NT2/D1 (cell line): ENCODE results near the gene RREB1.
A peak's percentile ranks its signal among the peaks of the same experiment; 100 is the strongest.

ENCODE experiments used
- DNase-seq: peaks from one replicate; pipeline ENCODE4 v3.0.0-alpha.2; 2011; ENCODE audit warnings: low read depth, low spot score
- H3K27me3 ChIP-seq: 2 replicates; pipeline ENCODE4 v1.6.0; 2011; ENCODE audit warnings: mild to moderate bottlenecking; ENCODE audit not compliant: insufficient read length, insufficient read depth
- H3K36me3 ChIP-seq: 2 replicates; pipeline ENCODE4 v1.6.1; 2011; ENCODE audit warnings: mild to moderate bottlenecking, low read length, mixed read lengths; ENCODE audit not compliant: insufficient read depth, insufficient read length
- H3K4me1 ChIP-seq: 2 replicates; pipeline ENCODE4 v1.5.1; 2011; ENCODE audit not compliant: insufficient read depth, insufficient read length
- H3K4me3 ChIP-seq: 2 replicates; pipeline ENCODE4 v1.5.1; 2011; ENCODE audit warnings: low read depth; ENCODE audit not compliant: insufficient read length
- H3K9ac ChIP-seq: 2 replicates; pipeline ENCODE4 v1.6.0; 2011; ENCODE audit warnings: low read depth; ENCODE audit not compliant: insufficient read length
- H3K9me3 ChIP-seq: 2 replicates; pipeline ENCODE4 v1.5.1; 2011; ENCODE audit warnings: mild to moderate bottlenecking, low read length; ENCODE audit not compliant: insufficient read depth
- SUZ12 ChIP-seq: IDR thresholded peaks from 2 replicates; pipeline ENCODE4 v1.6.1; 2011; ENCODE audit not compliant: insufficient read length, insufficient read depth; ENCODE audit errors: extremely low read depth
- YY1 ChIP-seq: IDR thresholded peaks from 2 replicates; pipeline ENCODE4 v1.6.1; 2011; ENCODE audit not compliant: insufficient read length, insufficient read depth
- ZNF274 ChIP-seq: IDR thresholded peaks from 2 replicates; pipeline ENCODE4 v1.6.1; 2011; ENCODE audit warnings: mild to moderate bottlenecking, low read depth, low read length

Gene RREB1

DNA sequence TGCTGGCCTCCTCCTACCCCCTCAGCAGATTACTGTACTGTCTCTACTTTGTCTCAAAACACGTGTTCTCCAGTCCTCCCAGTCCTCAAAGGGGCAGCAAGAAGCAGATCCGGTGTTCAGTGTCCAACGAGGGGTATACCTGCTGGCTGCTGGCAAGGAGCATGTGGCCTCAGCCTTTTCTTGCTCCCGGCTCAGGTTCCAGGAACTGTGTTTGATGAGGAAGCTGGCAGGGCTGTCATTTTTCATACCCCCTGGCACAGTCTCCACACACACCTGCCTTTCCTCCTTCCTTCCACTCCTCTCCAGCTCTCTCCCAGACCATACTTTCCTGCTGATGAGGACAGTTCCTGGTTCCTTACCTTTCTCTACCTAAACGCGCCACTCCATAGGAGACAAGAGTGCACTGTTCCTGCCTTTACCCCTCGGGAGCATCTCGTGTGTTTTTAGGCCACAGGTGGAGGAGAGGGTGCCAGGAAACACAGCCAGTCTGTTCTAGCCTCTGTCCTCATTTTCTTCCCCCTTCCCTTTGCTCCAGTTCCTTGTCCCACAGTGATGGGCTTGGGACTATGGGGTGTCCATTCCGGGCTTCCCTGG, 128.0 kb downstream of the RREB1 start:
- Histone ChIP-seq H3K27me3 (no peaks in the 10 kb centered on the region), H3K36me3 (peaks cover 61% of the 10 kb centered on the region), H3K4me1 (no peaks in the 10 kb centered on the region), H3K4me3 (no peak overlapping the region), H3K9me3 (no peaks in the 10 kb centered on the region), H3K9ac (no peak overlapping the region)
- no peak for DNase-seq
- TF ChIP-seq ZNF274 (no peak), YY1 (no peak), SUZ12 (no peak)

DNA sequence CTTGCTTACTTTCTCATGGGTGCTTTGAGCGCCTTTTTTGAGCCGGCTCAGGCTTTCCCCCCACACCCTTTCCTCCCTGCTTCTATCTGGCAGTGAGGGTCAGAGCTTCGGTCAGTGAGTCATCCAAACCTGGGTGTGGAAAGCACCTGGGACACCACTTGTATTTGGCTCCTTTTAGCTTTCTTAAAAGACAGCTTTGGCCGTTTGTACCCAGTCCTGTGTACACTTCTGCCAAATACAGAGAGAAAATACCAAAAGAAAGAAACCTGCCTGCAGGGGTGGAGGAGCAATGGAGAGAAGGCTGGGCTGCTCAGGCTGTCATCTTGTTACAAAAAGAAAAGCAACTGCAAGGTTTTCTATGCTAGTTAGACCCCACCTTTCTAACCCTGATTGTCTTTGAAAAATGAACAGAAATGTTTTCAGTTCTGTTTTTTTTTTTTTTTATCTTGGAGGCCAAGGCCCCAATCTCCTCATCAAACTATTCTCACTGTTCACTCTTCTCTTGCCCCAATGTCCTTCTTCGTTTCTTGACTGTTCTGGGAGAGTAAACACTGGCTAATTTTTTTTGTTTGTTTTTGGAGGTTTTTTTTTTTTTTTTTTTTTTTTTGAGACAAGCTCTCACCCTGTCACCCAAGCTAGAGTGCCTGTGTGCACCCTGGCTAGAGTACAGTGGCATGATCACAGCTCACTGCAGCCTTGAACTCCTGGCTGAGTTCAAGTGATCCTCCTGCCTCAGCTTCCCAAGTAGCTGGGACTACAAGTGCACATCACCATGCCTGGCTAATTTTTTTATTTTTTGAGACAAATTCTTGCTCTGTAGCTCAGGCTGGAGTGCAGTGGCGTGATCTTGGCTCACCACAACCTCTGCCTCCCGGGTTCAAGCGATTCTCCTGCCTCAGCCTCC, 128.8 kb downstream of the RREB1 start:
- no peak for TF ChIP-seq YY1
- TF ChIP-seq ZNF274: no peak
- TF ChIP-seq SUZ12: no peak
- Histone ChIP-seq H3K36me3 (peaks cover 57% of the 10 kb centered on the region), H3K27me3 (no peaks in the 10 kb centered on the region), H3K9me3 (no peaks in the 10 kb centered on the region), H3K9ac (no peak overlapping the region), H3K4me1 (no peaks in the 10 kb centered on the region), H3K4me3 (no peak overlapping the region)
- DNase-seq: no peak

DNA sequence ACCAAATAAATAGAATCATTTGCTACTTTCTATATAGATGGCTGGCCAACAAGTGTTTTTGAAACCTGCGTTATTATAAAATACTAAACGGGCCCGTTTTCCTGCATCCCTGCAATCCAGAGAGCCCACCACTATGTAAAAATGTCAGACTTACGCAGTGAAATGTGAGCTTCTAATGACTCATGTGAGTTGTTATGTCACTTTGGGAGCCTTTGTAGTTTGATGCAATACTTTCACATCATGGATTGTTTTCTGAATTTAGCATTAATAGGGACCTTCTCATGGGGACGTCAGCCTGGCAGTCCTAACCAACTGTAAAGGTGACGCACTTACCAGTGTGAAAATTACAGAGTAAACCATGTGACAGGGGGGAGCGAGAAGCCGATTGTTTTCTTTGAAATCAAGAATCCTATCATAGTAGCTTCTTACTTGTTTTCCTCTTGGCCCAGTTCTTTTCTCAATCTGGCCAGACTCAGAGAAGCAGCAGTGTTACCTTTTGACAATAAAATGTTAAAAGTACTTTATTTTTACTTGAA, 130.0 kb downstream of the RREB1 start:
- Histone ChIP-seq H3K4me1 (no peaks in the 10 kb centered on the region), H3K9ac (no peak overlapping the region), H3K36me3 (peaks cover 52% of the 10 kb centered on the region), H3K4me3 (no peak overlapping the region), H3K27me3 (no peaks in the 10 kb centered on the region), H3K9me3 (no peaks in the 10 kb centered on the region)
- no peak for DNase-seq
- no peak for TF ChIP-seq YY1

DNA sequence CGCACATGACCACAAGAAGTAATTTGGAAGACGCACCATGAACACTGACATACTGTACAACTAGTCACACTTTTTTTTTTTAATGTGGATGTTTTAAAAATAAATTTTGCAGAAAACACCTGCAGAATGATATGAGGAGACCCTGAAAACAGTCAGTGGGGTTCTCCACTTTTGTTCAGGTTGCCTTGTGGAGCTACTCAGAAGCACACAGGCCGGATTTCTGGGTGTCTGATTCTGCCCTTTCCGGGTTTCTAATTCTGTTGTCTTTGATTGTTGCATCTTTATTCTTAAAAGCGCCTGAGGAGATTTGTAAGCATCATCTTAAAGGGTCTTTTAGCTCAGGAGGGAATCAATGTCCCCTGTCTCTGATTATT, 130.8 kb downstream of the RREB1 start:
- no peaks in the 10 kb centered on the region for H3K4me1 ChIP-seq
- peaks cover 50% of the 10 kb centered on the region for H3K36me3 ChIP-seq
- DNase-seq: no peak
- H3K4me3 ChIP-seq: no peak overlapping the region
- H3K27me3 ChIP-seq: no peaks in the 10 kb centered on the region
- H3K9me3 ChIP-seq: no peaks in the 10 kb centered on the region
- TF ChIP-seq ZNF274: no peak
- TF ChIP-seq SUZ12: no peak
- no peak for TF ChIP-seq YY1
- no peak overlapping the region for H3K9ac ChIP-seq

DNA sequence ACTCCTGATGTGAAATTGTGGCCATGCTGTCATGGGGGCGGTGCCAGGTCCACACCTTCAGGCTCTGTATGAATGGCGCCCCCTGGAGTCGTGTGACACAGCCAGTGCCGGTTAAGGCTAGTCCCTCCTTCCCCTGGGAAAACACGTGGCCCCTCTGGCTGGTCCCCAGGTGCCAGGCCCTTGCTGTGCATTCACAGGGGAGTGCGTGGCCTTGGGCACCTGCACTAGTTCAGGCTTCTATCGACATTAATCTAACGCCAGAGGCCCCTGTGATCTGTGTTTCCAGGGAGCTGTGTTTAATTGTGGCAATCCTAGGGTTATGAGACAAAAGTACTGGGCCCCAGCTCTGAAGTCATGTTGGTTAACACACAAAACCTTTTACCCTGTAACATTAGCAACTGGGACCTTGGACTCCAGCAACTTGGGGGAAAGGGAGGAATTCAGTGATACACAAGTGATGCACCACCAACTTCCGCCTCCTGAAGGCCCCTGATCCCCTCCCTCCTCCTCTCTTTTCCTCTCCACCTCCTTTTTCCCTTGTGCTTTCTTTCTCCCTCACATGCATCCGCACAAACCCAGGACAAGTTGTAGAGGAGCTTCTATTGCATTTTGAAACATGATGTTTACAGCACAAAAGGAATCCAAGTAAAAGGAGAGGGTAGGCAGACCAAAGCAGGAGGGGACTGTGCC, 131.3 kb downstream of the RREB1 start:
- no peak overlapping the region for H3K4me3 ChIP-seq
- H3K9ac ChIP-seq: no peak overlapping the region
- no peaks in the 10 kb centered on the region for H3K4me1 ChIP-seq
- H3K36me3 ChIP-seq: peaks cover 44% of the 10 kb centered on the region
- no peaks in the 10 kb centered on the region for H3K9me3 ChIP-seq
- DNase-seq: peak; percentile 39
- H3K27me3 ChIP-seq: no peaks in the 10 kb centered on the region
- TF ChIP-seq ZNF274 (no peak), SUZ12 (no peak), YY1 (no peak)

DNA sequence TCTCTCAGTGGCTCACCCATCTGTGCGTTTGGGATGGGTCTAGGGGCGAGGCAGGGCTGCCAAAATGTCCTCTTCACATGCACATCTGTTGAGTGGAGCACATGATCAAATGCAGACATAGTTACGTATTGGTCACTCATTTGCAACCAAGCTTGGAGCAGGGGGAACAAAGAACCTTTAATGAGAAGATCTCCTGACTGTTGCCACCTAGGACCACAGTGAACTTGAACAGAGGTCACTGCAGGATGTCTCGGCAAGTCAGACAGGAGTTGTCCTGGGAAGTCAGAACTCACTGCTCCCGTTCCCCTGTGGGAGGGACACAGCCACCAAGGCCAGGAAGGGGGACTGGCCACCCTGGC, 131.8 kb downstream of the RREB1 start:
- TF ChIP-seq ZNF274: no peak
- Histone ChIP-seq H3K4me3 (no peak overlapping the region), H3K27me3 (no peaks in the 10 kb centered on the region), H3K9me3 (no peaks in the 10 kb centered on the region), H3K36me3 (peaks cover 39% of the 10 kb centered on the region), H3K9ac (no peak overlapping the region), H3K4me1 (no peaks in the 10 kb centered on the region)
- DNase-seq: no peak

DNA sequence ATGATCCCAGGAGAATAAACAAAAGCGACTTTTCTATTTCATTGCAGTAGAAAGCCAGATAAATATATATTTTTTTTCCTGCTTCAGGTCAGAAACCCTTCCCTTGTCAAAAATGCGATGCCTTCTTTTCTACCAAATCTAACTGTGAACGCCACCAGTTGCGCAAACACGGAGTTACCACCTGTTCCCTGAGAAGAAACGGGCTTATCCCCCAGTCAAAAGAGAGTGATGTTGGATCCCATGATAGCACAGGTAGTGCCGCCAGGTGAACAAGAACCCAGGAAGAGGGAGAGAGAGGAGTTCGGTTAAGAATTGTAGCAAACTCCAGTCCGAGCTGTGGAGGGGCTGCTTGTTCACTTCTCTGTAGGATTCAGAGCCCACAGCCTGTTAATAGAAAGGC, 132.6 kb downstream of the RREB1 start:
- Histone ChIP-seq H3K36me3 (peaks cover 33% of the 10 kb centered on the region), H3K9ac (no peak overlapping the region), H3K4me1 (no peaks in the 10 kb centered on the region), H3K4me3 (no peak overlapping the region), H3K9me3 (no peaks in the 10 kb centered on the region), H3K27me3 (no peaks in the 10 kb centered on the region)
- TF ChIP-seq ZNF274 (no peak), YY1 (no peak), SUZ12 (no peak)
- no peak for DNase-seq
